DOHH2 (cell line): ENCODE data around the gene MICAL3.

Source experiments
- CTCF ChIP-seq: fragments of 200-600 bp; sonication (generic); IDR thresholded peaks from one replicate; pipeline ENCODE4 v1.5.1; 2014; ENCODE audit warnings: antibody characterized with exemption, mild to moderate bottlenecking, low read depth, low read length; ENCODE audit not compliant: poor library complexity, severe bottlenecking
- EZH2phosphoT487 ChIP-seq: fragments of 200-600 bp; sonication (generic); IDR thresholded peaks from 2 replicates; pipeline ENCODE4 v1.6.1; 2017; ENCODE audit warnings: borderline replicate concordance, mild to moderate bottlenecking, antibody characterized with exemption, low read length, moderate library complexity, mixed read lengths

DNA sequence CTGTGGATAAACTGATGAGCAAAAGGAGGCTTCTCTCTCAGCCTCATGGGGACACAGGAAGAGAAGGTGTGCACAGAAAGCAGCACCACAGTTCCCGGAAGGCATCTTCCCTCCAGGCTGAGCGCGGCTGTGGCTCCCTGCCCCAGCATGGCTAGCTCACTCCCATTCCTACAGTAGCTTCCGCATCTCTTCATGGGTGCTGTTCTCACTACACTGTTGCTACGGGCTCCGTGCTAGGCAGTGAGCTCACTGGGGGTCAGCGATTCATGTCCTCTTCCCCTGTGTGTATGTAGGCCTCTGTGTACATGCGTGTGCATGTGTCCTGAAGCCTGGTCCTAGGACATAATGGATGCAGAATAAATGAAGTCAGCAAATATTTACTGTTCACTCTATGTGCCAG lies 64.3 kb downstream of the MICAL3 start:
- no peak for TF ChIP-seq CTCF
- TF ChIP-seq EZH2phosphoT487, result no peak
